ENCODE measurements around the gene ATP6V0A4. TPM values are rescaled to one million over a fixed set of nuclear protein-coding genes. Genes with fewer than 3 reads are reported as not detected.

ATP6V0A4 gene
- total and polyA plus RNA-seq, 2 donors from 2014 or later (not counting 2 experiments from before 2014, with no cell fraction given): 0.06 to 0.25 TPM

Other genes starting within 250 kb of the ATP6V0A4 start
- not detected in 2 replicates for gene SVOPL, start 96.8 kb downstream of the ATP6V0A4 start, total RNA-seq
- gene SVOPL, start 96.8 kb downstream of the ATP6V0A4 start, polyA plus RNA-seq: not detected in 2 replicates
- not detected in 2 replicates for gene TMEM213, start 202 bp downstream of the ATP6V0A4 start, total RNA-seq
- not detected in 2 replicates for gene TMEM213, start 202 bp downstream of the ATP6V0A4 start, polyA plus RNA-seq
- gene KIAA1549, start 183.2 kb upstream of the ATP6V0A4 start, total RNA-seq: 4.9 and 5.1 TPM in 2 replicates
- 1.1 and 1.2 TPM in 2 replicates for gene KIAA1549, start 183.2 kb upstream of the ATP6V0A4 start, polyA plus RNA-seq
- gene ZC3HAV1L, start 237.8 kb upstream of the ATP6V0A4 start, total RNA-seq: 7.3 and 8.5 TPM in 2 replicates
- 0.18 and 0.39 TPM in 2 replicates for gene ZC3HAV1L, start 237.8 kb upstream of the ATP6V0A4 start, polyA plus RNA-seq

Measured in foreskin keratinocyte (primary cell).